K562 (cell line): ENCODE results near the gene SLC4A1. TPM values are rescaled to one million over a fixed set of nuclear protein-coding genes. Genes with fewer than 3 reads are reported as not detected.

Source experiments
- CEBPB ChIP-seq: fragments of 450-650 bp; IDR thresholded peaks from 2 replicates; pipeline ENCODE4 v1.6.1; 2016; ENCODE audit warnings: missing genetic modification characterization, missing compliant biosample characterization
- FOXJ2 ChIP-seq: fragments of 200-800 bp; sonication (Bioruptor generic); IDR thresholded peaks from 2 replicates; pipeline ENCODE4 v1.6.1; 2016; ENCODE audit warnings: missing genetic modification characterization, missing compliant biosample characterization
- HDAC1 ChIP-seq, 2 experiments: fragments of 450-650 bp; IDR thresholded peaks; 2 replicates each; pipeline ENCODE4 v1.6.1; 2016 to 2017; ENCODE audit warnings: inconsistent platforms in 1 of 2, mild to moderate bottlenecking in 1 of 2, moderate library complexity in 1 of 2
- HDAC3 ChIP-seq: fragments of 450-650 bp; IDR thresholded peaks from 2 replicates; pipeline ENCODE4 v1.6.1; 2018; ENCODE audit warnings: borderline replicate concordance, mild to moderate bottlenecking, moderate library complexity; ENCODE audit not compliant: partially characterized antibody
- KLF10 ChIP-seq: fragments of 250-450 bp; sonication (Bioruptor Pico); IDR thresholded peaks from 2 replicates; pipeline ENCODE4 v1.6.1; 2021; ENCODE audit warnings: matching md5 sums
- MBD2 ChIP-seq: sonication (generic); IDR thresholded peaks from 2 replicates; pipeline ENCODE4 v1.6.1; 2016; ENCODE audit warnings: low read depth, borderline replicate concordance
- NCOR1 ChIP-seq: fragments of 450-650 bp; IDR thresholded peaks from 2 replicates; pipeline ENCODE4 v1.6.1; 2016; ENCODE audit warnings: mild to moderate bottlenecking, moderate library complexity
- NFATC3 ChIP-seq: fragments of 450-650 bp; IDR thresholded peaks from 2 replicates; pipeline ENCODE4 v1.6.1; 2017; ENCODE audit warnings: mild to moderate bottlenecking
- PML ChIP-seq: IDR thresholded peaks from 2 replicates; pipeline ENCODE4 v1.6.1; 2012; ENCODE audit warnings: low read length, inconsistent platforms
- POLR3G ChIP-seq: IDR thresholded peaks from 2 replicates; pipeline ENCODE4 v1.6.1; 2011; ENCODE audit not compliant: insufficient read length, insufficient replicate concordance; ENCODE audit errors: extremely low read depth
- PTRF ChIP-seq: fragments of 450-650 bp; IDR thresholded peaks from 2 replicates; pipeline ENCODE4 v1.6.1; 2016; ENCODE audit warnings: mild to moderate bottlenecking, missing genetic modification characterization, missing compliant biosample characterization
- SRSF7 ChIP-seq: fragments of 200-400 bp; formaldehyde crosslinking; optimal IDR thresholded peaks from 2 replicates; pipeline ENCODE3; 2017; ENCODE audit warnings: mild to moderate bottlenecking, low read depth, low read length
- TAF1 ChIP-seq: IDR thresholded peaks from 2 replicates; pipeline ENCODE4 v1.6.1; 2011; ENCODE audit warnings: mild to moderate bottlenecking, low read length, moderate library complexity; ENCODE audit not compliant: insufficient read depth, control insufficient read depth, severe bottlenecking; ENCODE audit errors: extremely low read depth
- TCF7L2 ChIP-seq: fragments of 150-350 bp; IDR thresholded peaks from 2 replicates; pipeline ENCODE4 v1.6.1; 2016; ENCODE audit warnings: low read depth, mild to moderate bottlenecking, low read length, moderate library complexity
- TSHZ1 ChIP-seq: fragments of 250-450 bp; sonication (Bioruptor Pico); IDR thresholded peaks from 2 replicates; pipeline ENCODE4 v1.4.0; 2020; ENCODE audit warnings: mild to moderate bottlenecking, moderate library complexity
- YY1 ChIP-seq, 3 experiments: IDR thresholded peaks; 2 replicates each; pipeline ENCODE4 v1.6.1; 2011; ENCODE audit warnings: low read length in 2 of 3, mild to moderate bottlenecking in 2 of 3, moderate library complexity in 2 of 3, borderline replicate concordance in 1 of 3, control low read depth in 1 of 3, low read depth in 1 of 3; ENCODE audit not compliant: insufficient read depth in 3 of 3, insufficient replicate concordance in 2 of 3, control insufficient read depth in 1 of 3, insufficient read length in 1 of 3; ENCODE audit errors: extremely low read depth in 1 of 3
- ZFP1 ChIP-seq: fragments of 450-650 bp; formaldehyde crosslinking; IDR thresholded peaks from 2 replicates; pipeline ENCODE4 v1.4.0; 2020; ENCODE audit warnings: mild to moderate bottlenecking, mixed read lengths
- ZHX1 ChIP-seq: fragments of 150-350 bp; conservative IDR thresholded peaks from 2 replicates; pipeline ENCODE4 v1.6.1; 2014; ENCODE audit warnings: low read length
- ZKSCAN8 ChIP-seq: fragments of 200-800 bp; sonication (Bioruptor generic); IDR thresholded peaks from 2 replicates; pipeline ENCODE4 v1.6.1; 2016; ENCODE audit warnings: missing genetic modification characterization, missing compliant biosample characterization
- ZNF274 ChIP-seq: IDR thresholded peaks from 2 replicates; pipeline ENCODE4 v1.6.1; 2011; ENCODE audit warnings: low read depth, mild to moderate bottlenecking, low read length, moderate library complexity, borderline replicate concordance
- ZNF384 ChIP-seq: IDR thresholded peaks from 2 replicates; pipeline ENCODE4 v1.6.1; 2012; ENCODE audit warnings: low read depth, low read length, improper control_type of control experiment
- ZNF76 ChIP-seq: fragments of 250-450 bp; sonication (Bioruptor Pico); IDR thresholded peaks from 2 replicates; pipeline ENCODE4 v1.4.0; 2020; ENCODE audit warnings: mild to moderate bottlenecking, moderate library complexity, borderline replicate concordance
- polyA plus RNA-seq, 8 experiments: library from polyadenylated mRNA; depleted of rRNA in 4 of 8; stranded (reverse) in 5 of 8; unstranded in 3 of 8; fragments of >200 nt; fragmentation: Nextera tagmentation in 2 of 8; fragmentation: Illumina TruSeq in 1 of 8; extraction: Ambion mirVana in 2 of 8; extraction: Trizol in 1 of 8; gene quantifications; 2 replicates each; pipeline versions ENCODE4 v1.2.1 to v1.2.3, GENCODE V29; 2011 to 2014; ENCODE audit warnings: inconsistent platforms in 1 of 8, missing spikeins in 1 of 8
- total RNA-seq, 7 experiments: library from RNA; depleted of rRNA in 6 of 7; stranded (reverse); fragments of >200 nt in 6 of 7; fragmentation: Illumina TruSeq in 2 of 7; extraction: Trizol in 2 of 7; gene quantifications; 2 replicates each; pipeline versions ENCODE4 v1.2.1 to v1.2.3, GENCODE V29; 2011 to 2021; ENCODE audit warnings: low replicate concordance in 1 of 7

Gene SLC4A1
- total and polyA plus RNA-seq, 9 of the 15 experiments (the other 6 are each of a cell fraction or from before 2014, with no cell fraction given) = 0.14 to 1.00 (median 0.53) TPM

- TF ChIP-seq PML (no peak), CEBPB (tag) (no peak), HDAC1 (IDR thresholded peaks at IDR 0.05) (no peak), ZHX1 (no peak), ZNF274 (no peak), NCOR1 (no peak), YY1 (IDR thresholded peaks at IDR 0.05; ENCODE audit: borderline replicate concordance in 1 of 3, control insufficient read depth in 1 of 3, extremely low read depth in 1 of 3, insufficient read depth in 3 of 3, insufficient read length in 1 of 3, insufficient replicate concordance in 2 of 3, low read depth in 1 of 3, low read length in 2 of 3) (peak in 1 of 3 experiments; percentile 28), FOXJ2 (tag) (no peak), SRSF7 (no peak), MBD2 (0 out of 2 replicates have a peak, but pooled peaks have one; percentile 17), POLR3G (no peak), TCF7L2 (no peak), KLF10 (CRISPR knock-in tag) (no peak), ZFP1 (CRISPR knock-in tag) (no peak), TSHZ1 (CRISPR knock-in tag) (no peak), NFATC3 (no peak), TAF1 (peak; percentile 40), ZKSCAN8 (CRISPR knock-in tag) (no peak), ZNF384 (peak; percentile 99), ZNF76 (no peak), HDAC3 (no peak), PTRF (tag) (no peak)
These were observed 49.4 kb downstream of the SLC4A1 start (continued) for GRCh38 chr17:44218344-44219107.
